Tibial nerve (tissue), 4 donors: Measurements from ENCODE around the gene SLIT3.

Experiments
- CTCF ChIP-seq, 5 experiments: fragments of 200-600 bp in 3 of 5; fragments of 450-650 bp in 2 of 5; sonication (generic) in 3 of 5; IDR thresholded peaks; one replicate each; pipeline ENCODE4 v1.5.1; 2016 to 2019; ENCODE audit warnings: antibody characterized with exemption in 5 of 5, mild to moderate bottlenecking in 3 of 5, moderate library complexity in 2 of 5
- EP300 ChIP-seq, 2 donors: sonication (generic); formaldehyde crosslinking; IDR thresholded peaks; one replicate each; pipeline ENCODE4 v1.6.1; 2017; ENCODE audit warnings: antibody characterized with exemption in 2 of 2, mild to moderate bottlenecking in 1 of 2
- POLR2A ChIP-seq, 2 donors: fragments of 450-650 bp; IDR thresholded peaks; one replicate each; pipeline ENCODE4 v1.6.1; 2017; ENCODE audit warnings: antibody characterized with exemption in 2 of 2, mild to moderate bottlenecking in 2 of 2, moderate library complexity in 2 of 2

- no peak for TF ChIP-seq CTCF (IDR thresholded peaks at IDR 0.05)
- no peak for TF ChIP-seq POLR2A (IDR thresholded peaks at IDR 0.05)
- TF ChIP-seq EP300 (IDR thresholded peaks at IDR 0.05), result no peak
These were observed 504.9 kb downstream of the SLIT3 start for GRCh38 chr5:168796000-168796399.
